ENCODE results near the gene KCNG2. TPM values are rescaled to one million over a fixed set of nuclear protein-coding genes. Genes with fewer than 3 reads are reported as not detected.
A peak's percentile ranks its signal among the peaks of the same experiment; 100 is the strongest.

KCNG2 gene
- total and polyA plus RNA-seq, 2 of the 13 experiments (the other 11 are each of a cell fraction or from before 2014, with no cell fraction given), result not detected

- no peak for TF ChIP-seq HINFP (CRISPR knock-in tag; IDR thresholded peaks at IDR 0.05; ENCODE audit: low read depth)
- TF ChIP-seq RCOR2 (CRISPR knock-in tag; IDR thresholded peaks at IDR 0.05), result no peak
- TF ChIP-seq HNRNPH1 (optimal IDR thresholded peaks at IDR 0.05; ENCODE audit: low read depth, low read length), result no peak
- TF ChIP-seq CENPBD1 (CRISPR knock-in tag; IDR thresholded peaks at IDR 0.05; ENCODE audit: borderline replicate concordance, low read depth), result no peak
- TF ChIP-seq, protein P1, sequence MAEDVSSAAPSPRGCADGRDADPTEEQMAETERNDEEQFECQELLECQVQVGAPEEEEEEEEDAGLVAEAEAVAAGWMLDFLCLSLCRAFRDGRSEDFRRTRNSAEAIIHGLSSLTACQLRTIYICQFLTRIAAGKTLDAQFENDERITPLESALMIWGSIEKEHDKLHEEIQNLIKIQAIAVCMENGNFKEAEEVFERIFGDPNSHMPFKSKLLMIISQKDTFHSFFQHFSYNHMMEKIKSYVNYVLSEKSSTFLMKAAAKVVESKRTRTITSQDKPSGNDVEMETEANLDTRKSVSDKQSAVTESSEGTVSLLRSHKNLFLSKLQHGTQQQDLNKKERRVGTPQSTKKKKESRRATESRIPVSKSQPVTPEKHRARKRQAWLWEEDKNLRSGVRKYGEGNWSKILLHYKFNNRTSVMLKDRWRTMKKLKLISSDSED (CRISPR knock-in tag; IDR thresholded peaks at IDR 0.05), result no peak
- no peak for TF ChIP-seq FOSL2 (CRISPR knock-in tag; IDR thresholded peaks at IDR 0.05)
Observed at GRCh38 chr18:79819968-79820351, 22.2 kb downstream of the KCNG2 start (continued).

DNA sequence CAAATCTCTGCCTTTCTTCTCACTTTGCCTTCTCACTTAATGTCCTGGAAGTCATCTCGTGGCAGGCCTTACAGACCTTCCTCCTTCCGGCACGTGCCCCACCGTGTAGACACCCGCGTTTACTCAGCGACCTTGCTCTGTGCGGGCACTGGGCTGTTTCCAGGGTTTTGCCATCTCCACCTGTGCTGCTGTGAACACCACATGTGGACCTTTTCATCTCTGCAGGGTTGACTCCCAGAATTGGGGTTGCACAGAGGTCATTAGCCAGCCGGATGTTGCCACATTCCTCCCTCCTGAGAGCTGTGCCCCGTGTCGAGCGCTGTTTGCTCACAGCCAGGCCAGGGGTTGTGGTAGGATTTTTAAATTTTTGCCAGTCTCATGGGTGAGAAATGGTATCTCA lies 25.4 kb downstream of the KCNG2 start:
- POLR2A ChIA-PET, result no interaction called here
- H3K4me3 ChIP-seq (replicated peaks in 1 of 3; ENCODE audit: insufficient read depth in 1 of 3, low read depth in 2 of 3, low read length in 3 of 3), result no peak overlapping the region
- H3K9me3 ChIP-seq (ENCODE audit: low read length), result no peaks in the 10 kb centered on the region
- FAIRE-seq (no peak), DNase-seq (ENCODE audit: low spot score) (peak; percentile 13), ATAC-seq (peak; percentile 59)
- H3K4me2 ChIP-seq (ENCODE audit: low read depth, low read length), result 0 out of 2 replicates have a peak overlapping the region, but pooled peaks have one; percentile 20
- no peaks in the 10 kb centered on the region for H4K20me1 ChIP-seq (ENCODE audit: insufficient read depth, low read length)
- 12% methylated on average over 12 of the region's 12 CpGs for WGBS (ENCODE audit: low lambda C conversion rate)
- no peak overlapping the region for H2AFZ ChIP-seq (ENCODE audit: low read length)
- H3K27ac ChIP-seq (ENCODE audit: extremely low read length, insufficient read depth, low read length), result no peak overlapping the region
- H3K36me3 ChIP-seq (replicated peaks in 1 of 2; ENCODE audit: control insufficient read depth in 1 of 2, insufficient read depth in 2 of 2, low read length in 2 of 2), result no peaks in the 10 kb centered on the region
- in situ Hi-C loops (cut with HindIII; ENCODE audit: extremely low pct_ligation_motif_present, low pct_unique_long_range_greater_than_20kb) (no loop called here), intact Hi-C loops (cut with micrococcal nuclease; ENCODE audit: unreplicated experiment) (no loop called here)
- H3K27me3 ChIP-seq (ENCODE audit: control insufficient read depth in 1 of 2, insufficient read depth in 2 of 2, low read length in 2 of 2), result peaks cover 3 to 51% of the 10 kb centered on the region in 2 experiments; a peak in 3 of 5 replicates
- peaks cover 18% of the 10 kb centered on the region for H3K4me1 ChIP-seq (ENCODE audit: insufficient read depth, low read length)
- no TSS peak for BruUV-seq (replicated peaks)
- H3K79me2 ChIP-seq (ENCODE audit: insufficient read depth, low read length), result no peaks in the 10 kb centered on the region
- CTCF ChIA-PET (ENCODE audit: low intra/inter-chr PET ratio, low total read pairs), result no interaction called here
- no peak overlapping the region for H3K9ac ChIP-seq (ENCODE audit: insufficient read depth, low read depth, low read length)
- TF ChIP-seq, protein P2, sequence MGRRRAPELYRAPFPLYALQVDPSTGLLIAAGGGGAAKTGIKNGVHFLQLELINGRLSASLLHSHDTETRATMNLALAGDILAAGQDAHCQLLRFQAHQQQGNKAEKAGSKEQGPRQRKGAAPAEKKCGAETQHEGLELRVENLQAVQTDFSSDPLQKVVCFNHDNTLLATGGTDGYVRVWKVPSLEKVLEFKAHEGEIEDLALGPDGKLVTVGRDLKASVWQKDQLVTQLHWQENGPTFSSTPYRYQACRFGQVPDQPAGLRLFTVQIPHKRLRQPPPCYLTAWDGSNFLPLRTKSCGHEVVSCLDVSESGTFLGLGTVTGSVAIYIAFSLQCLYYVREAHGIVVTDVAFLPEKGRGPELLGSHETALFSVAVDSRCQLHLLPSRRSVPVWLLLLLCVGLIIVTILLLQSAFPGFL (CRISPR knock-in tag; IDR thresholded peaks at IDR 0.05), result no peak
- TF ChIP-seq RFX5 (IDR thresholded peaks at IDR 0.05; ENCODE audit: low read depth, low read length), result no peak
- 0 out of 2 replicates have a peak, but pooled peaks have one; percentile 22 for TF ChIP-seq RNF2 (conservative IDR thresholded peaks at IDR 0.05; ENCODE audit: low read depth)
- peak; percentile 26; the same call in 1 of the 2 replicates for TF ChIP-seq CEBPB (IDR thresholded peaks at IDR 0.05; ENCODE audit: borderline replicate concordance, low read depth, low read length)
- TF ChIP-seq RXRA (CRISPR knock-in tag; IDR thresholded peaks at IDR 0.05), result peak; percentile 50; the same call in 1 of the 2 replicates
- TF ChIP-seq NRL (CRISPR knock-in tag; IDR thresholded peaks at IDR 0.05; ENCODE audit: borderline replicate concordance), result no peak
- TF ChIP-seq GABPB1 (CRISPR knock-in tag; IDR thresholded peaks at IDR 0.05), result peak; percentile 50
- peak; percentile 34; the same call in 1 of the 2 replicates for TF ChIP-seq ZNF687 (CRISPR knock-in tag; IDR thresholded peaks at IDR 0.05)
- no peak for TF ChIP-seq LCORL (IDR thresholded peaks at IDR 0.05)
- TF ChIP-seq LCORL (CRISPR knock-in tag; IDR thresholded peaks at IDR 0.05), result 0 out of 2 replicates have a peak, but pooled peaks have one; percentile 42

All from HepG2 (cell line).